Fibroblast of lung (primary cell): ENCODE results near the gene CCDC182. TPM values are rescaled to one million over a fixed set of nuclear protein-coding genes. Genes with fewer than 3 reads are reported as not detected.

Experiments
- DNase-seq, 2 donors: peaks; one replicate each; pipeline versions ENCODE4 v3.0.0 to v3.0.0-alpha.2; 2010; ENCODE audit warnings: low read depth in 2 of 2
- H2AFZ ChIP-seq: 2 replicates; pipeline ENCODE4 v1.5.1; 2012; ENCODE audit warnings: low read length, control low read depth, inconsistent platforms
- H3K27ac ChIP-seq: 2 replicates; pipeline ENCODE4 v1.5.1; 2011; ENCODE audit warnings: low read length, control low read depth; ENCODE audit not compliant: insufficient read depth
- H3K27me3 ChIP-seq: 2 replicates; pipeline ENCODE4 v1.5.1; 2011; ENCODE audit warnings: mild to moderate bottlenecking, low read length; ENCODE audit not compliant: control insufficient read depth, insufficient read depth
- H3K36me3 ChIP-seq: 2 replicates; pipeline ENCODE4 v1.5.1; 2011; ENCODE audit warnings: low read length; ENCODE audit not compliant: control insufficient read depth, insufficient read depth
- H3K4me1 ChIP-seq: 2 replicates; pipeline ENCODE4 v1.5.1; 2011; ENCODE audit warnings: low read length; ENCODE audit not compliant: control insufficient read depth, insufficient read depth; ENCODE audit errors: extremely low read depth
- H3K4me2 ChIP-seq: 2 replicates; pipeline ENCODE4 v1.5.1; 2011; ENCODE audit warnings: low read length, control low read depth; ENCODE audit not compliant: insufficient read depth; ENCODE audit errors: extremely low read depth
- H3K4me3 ChIP-seq, 4 experiments: fragments of 200-600 bp in 1 of 4; sonication (generic) in 1 of 4; replicated peaks in 1 of 4; 2 replicates each; pipeline ENCODE4 v1.5.1; 2011 to 2016; ENCODE audit warnings: low read length in 4 of 4, low read depth in 3 of 4, mild to moderate bottlenecking in 3 of 4, control low read depth in 2 of 4, inconsistent platforms in 1 of 4, mixed read lengths in 1 of 4; ENCODE audit not compliant: insufficient read depth in 1 of 4; ENCODE audit errors: control extremely low read depth in 1 of 4
- H3K79me2 ChIP-seq: 2 replicates; pipeline ENCODE4 v1.5.1; 2012; ENCODE audit warnings: mild to moderate bottlenecking, low read length, inconsistent platforms; ENCODE audit not compliant: control insufficient read depth, insufficient read depth
- H3K9ac ChIP-seq: 2 replicates; pipeline ENCODE4 v1.5.1; 2011; ENCODE audit warnings: mild to moderate bottlenecking, low read length, control low read depth; ENCODE audit not compliant: insufficient read depth
- H3K9me3 ChIP-seq: 2 replicates; pipeline ENCODE4 v1.5.1; 2012; ENCODE audit warnings: low read depth, low read length; ENCODE audit not compliant: control insufficient read depth, insufficient read depth
- H4K20me1 ChIP-seq: 2 replicates; pipeline ENCODE4 v1.5.1; 2011; ENCODE audit warnings: low read length; ENCODE audit not compliant: control insufficient read depth, insufficient read depth; ENCODE audit errors: extremely low read depth
- EZH2 ChIP-seq: IDR thresholded peaks from 2 replicates; pipeline ENCODE4 v1.5.1; 2012; ENCODE audit warnings: low read length, control low read depth, mild to moderate bottlenecking; ENCODE audit errors: missing control alignments
- polyA plus RNA-seq, 2 donors: library from polyadenylated mRNA; depleted of rRNA in 1 of 2; stranded (reverse) in 1 of 2; unstranded in 1 of 2; fragments of >200 nt; gene quantifications; 2 replicates each; pipeline ENCODE4 v1.2.1, GENCODE V29; 2011 to 2012; ENCODE audit warnings: missing spikeins in 1 of 2
- total RNA-seq: library from RNA; depleted of rRNA; stranded (reverse); fragments of >200 nt; gene quantifications from 2 replicates; pipeline ENCODE4 v1.2.1, GENCODE V29; 2014
- TF ChIP-seq, protein P1 (sequence below), 2 donors: IDR thresholded peaks in 1 of 2; conservative IDR thresholded peaks in 1 of 2; 1 replicate in 1 of 2; 2 replicates in 1 of 2; pipeline ENCODE4 v1.5.1; 2011 to 2012; ENCODE audit warnings: low read length in 2 of 2, control low read depth in 1 of 2, inconsistent platforms in 1 of 2, low read depth in 1 of 2, mild to moderate bottlenecking in 1 of 2

Gene CCDC182
- total and polyA plus RNA-seq, 2 donors (not counting 1 experiment from before 2014, with no cell fraction given), result not detected

GRCh38 chr17:57730026-57730701, 14.9 kb downstream of the CCDC182 start:
- no peak overlapping the region for H2AFZ ChIP-seq
- no peaks in the 10 kb centered on the region for H3K79me2 ChIP-seq
- H3K27ac ChIP-seq, result no peak overlapping the region
- no peaks in the 10 kb centered on the region for H3K4me1 ChIP-seq
- H3K27me3 ChIP-seq, result no peaks in the 10 kb centered on the region
- no peaks in the 10 kb centered on the region for H3K9me3 ChIP-seq
- TF ChIP-seq, protein P1, sequence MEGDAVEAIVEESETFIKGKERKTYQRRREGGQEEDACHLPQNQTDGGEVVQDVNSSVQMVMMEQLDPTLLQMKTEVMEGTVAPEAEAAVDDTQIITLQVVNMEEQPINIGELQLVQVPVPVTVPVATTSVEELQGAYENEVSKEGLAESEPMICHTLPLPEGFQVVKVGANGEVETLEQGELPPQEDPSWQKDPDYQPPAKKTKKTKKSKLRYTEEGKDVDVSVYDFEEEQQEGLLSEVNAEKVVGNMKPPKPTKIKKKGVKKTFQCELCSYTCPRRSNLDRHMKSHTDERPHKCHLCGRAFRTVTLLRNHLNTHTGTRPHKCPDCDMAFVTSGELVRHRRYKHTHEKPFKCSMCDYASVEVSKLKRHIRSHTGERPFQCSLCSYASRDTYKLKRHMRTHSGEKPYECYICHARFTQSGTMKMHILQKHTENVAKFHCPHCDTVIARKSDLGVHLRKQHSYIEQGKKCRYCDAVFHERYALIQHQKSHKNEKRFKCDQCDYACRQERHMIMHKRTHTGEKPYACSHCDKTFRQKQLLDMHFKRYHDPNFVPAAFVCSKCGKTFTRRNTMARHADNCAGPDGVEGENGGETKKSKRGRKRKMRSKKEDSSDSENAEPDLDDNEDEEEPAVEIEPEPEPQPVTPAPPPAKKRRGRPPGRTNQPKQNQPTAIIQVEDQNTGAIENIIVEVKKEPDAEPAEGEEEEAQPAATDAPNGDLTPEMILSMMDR (conservative IDR thresholded peaks at IDR 0.05 in 1 of 2, IDR thresholded peaks at IDR 0.05 in 1 of 2; ENCODE audit: low read depth in 1 of 2, low read length in 2 of 2), result no peak
- TF ChIP-seq EZH2, result no peak
- no peak overlapping the region for H3K4me3 ChIP-seq
- no peak overlapping the region for H3K9ac ChIP-seq
- no peaks in the 10 kb centered on the region for H4K20me1 ChIP-seq
- no peak for DNase-seq
- no peak overlapping the region for H3K4me2 ChIP-seq
- no peaks in the 10 kb centered on the region for H3K36me3 ChIP-seq

GRCh38 chr17:57727630-57728175, 17.4 kb downstream of the CCDC182 start:
- H3K4me3 ChIP-seq, result no peak overlapping the region
- H3K79me2 ChIP-seq, result no peaks in the 10 kb centered on the region
- H3K4me1 ChIP-seq, result no peaks in the 10 kb centered on the region
- no peak for TF ChIP-seq EZH2
- TF ChIP-seq, protein P1 (conservative IDR thresholded peaks at IDR 0.05 in 1 of 2, IDR thresholded peaks at IDR 0.05 in 1 of 2; ENCODE audit: low read depth in 1 of 2, low read length in 2 of 2), result no peak
- no peaks in the 10 kb centered on the region for H3K27me3 ChIP-seq
- H3K4me2 ChIP-seq, result no peak overlapping the region
- H3K9me3 ChIP-seq, result no peaks in the 10 kb centered on the region
- no peak for DNase-seq
- no peaks in the 10 kb centered on the region for H4K20me1 ChIP-seq
- no peak overlapping the region for H3K27ac ChIP-seq
- no peak overlapping the region for H2AFZ ChIP-seq
- no peaks in the 10 kb centered on the region for H3K36me3 ChIP-seq
- no peak overlapping the region for H3K9ac ChIP-seq

DNA sequence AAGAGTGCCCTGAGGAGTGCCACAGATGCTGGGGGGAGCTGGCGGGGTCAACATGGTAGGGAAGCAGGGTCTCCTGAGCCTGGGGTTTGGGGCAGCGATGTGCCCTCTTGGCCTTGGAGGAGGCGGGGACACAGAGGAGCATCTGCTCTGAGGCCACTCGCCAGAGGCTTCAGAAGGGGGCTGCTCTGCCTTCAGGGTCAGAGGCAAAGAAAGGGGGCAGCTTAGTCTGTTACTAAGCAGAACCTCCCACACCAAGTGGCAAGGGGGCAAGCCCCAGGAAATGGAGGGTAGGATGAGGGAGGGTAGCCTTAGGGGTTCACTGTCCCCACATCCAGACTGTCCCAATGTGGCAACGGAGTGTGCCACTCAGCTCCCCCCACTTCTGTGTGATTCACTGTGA, 18.3 kb downstream of the CCDC182 start:
- H4K20me1 ChIP-seq, result no peaks in the 10 kb centered on the region
- H3K4me2 ChIP-seq, result no peak overlapping the region
- no peak overlapping the region for H3K4me3 ChIP-seq
- TF ChIP-seq, protein P1 (conservative IDR thresholded peaks at IDR 0.05 in 1 of 2, IDR thresholded peaks at IDR 0.05 in 1 of 2; ENCODE audit: low read depth in 1 of 2, low read length in 2 of 2), result no peak
- no peak for TF ChIP-seq EZH2
- H3K9me3 ChIP-seq, result no peaks in the 10 kb centered on the region
- H3K27me3 ChIP-seq, result no peaks in the 10 kb centered on the region
- H3K36me3 ChIP-seq, result no peaks in the 10 kb centered on the region
- no peaks in the 10 kb centered on the region for H3K4me1 ChIP-seq
- H3K27ac ChIP-seq, result no peak overlapping the region
- no peak for DNase-seq
- no peak overlapping the region for H3K9ac ChIP-seq
- H3K79me2 ChIP-seq, result no peaks in the 10 kb centered on the region
- no peak overlapping the region for H2AFZ ChIP-seq
